ENCODE data around the gene VTI1A. TPM values are rescaled to one million over a fixed set of nuclear protein-coding genes. Genes with fewer than 3 reads are reported as not detected.

Gene VTI1A
- total and polyA plus RNA-seq, 2 of the 4 experiments (the other 2 are of a cell fraction), result 9.7 to 24.9 TPM

DNA sequence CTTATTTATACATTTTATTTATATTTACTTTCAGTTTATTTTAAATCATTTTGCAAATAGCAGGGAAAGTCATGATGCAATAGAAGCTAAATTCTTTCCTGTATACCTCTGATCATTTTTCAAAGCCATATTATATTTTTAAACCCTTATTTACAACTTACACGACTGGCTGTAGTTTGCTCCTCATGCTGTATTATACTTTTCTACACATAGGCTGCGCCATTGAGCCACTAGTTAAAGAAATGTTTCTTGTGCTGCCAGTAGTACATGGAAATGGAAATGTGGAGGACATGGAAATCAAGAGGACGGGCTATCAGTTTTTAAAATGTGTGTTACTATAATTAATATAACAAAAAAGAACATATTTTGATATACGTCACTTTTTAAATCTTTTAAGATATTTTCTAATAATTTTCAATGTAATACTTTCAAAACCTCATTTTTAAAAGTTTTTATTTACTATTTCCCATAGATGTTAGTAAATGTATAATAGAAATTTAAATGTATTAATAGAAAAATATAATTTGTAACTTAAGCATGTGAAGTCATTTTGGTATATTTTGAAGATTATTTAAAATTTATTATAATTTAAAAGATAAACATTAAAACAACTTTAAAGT, 118.5 kb downstream of the VTI1A start:
- POLR2A ChIA-PET (ENCODE audit: unreplicated experiment), result no interaction called here
- CTCF ChIA-PET, result interaction anchor here (0.6 to 0.9 kb wide), 2 partner anchors 187 to 818 kb away, joined by 3 read pairs; no protein-coding TSS in a partner anchor
- no CpG with 5 or more reads among the region's 4 CpGs for WGBS, 2 experiments (ENCODE audit: extremely low coverage in 2 of 2, insufficient read length in 1 of 2)
- Histone ChIP-seq H3K23ac (ENCODE audit: low read depth, low read length) (no peak overlapping the region), H3K9me1 (ENCODE audit: insufficient read depth, low read length) (no peaks in the 10 kb centered on the region), H4K5ac (ENCODE audit: low read depth, low read length) (no peak overlapping the region), H4K8ac (ENCODE audit: low read depth in 2 of 2, low read length in 2 of 2) (no peak overlapping the region), H3K18ac (ENCODE audit: low read depth, low read length) (no peak overlapping the region), H2BK120ac (ENCODE audit: low read depth, low read length) (no peak overlapping the region), H3K9ac (ENCODE audit: low read depth, low read length) (no peak overlapping the region), H3K14ac (replicated peaks; ENCODE audit: low read depth, low read length) (no peak overlapping the region), H3K4me3 (ENCODE audit: insufficient read depth, low read depth, low read length) (no peak overlapping the region), H2BK15ac (ENCODE audit: low read depth, low read length) (no peak overlapping the region), H2AK9ac (replicated peaks; ENCODE audit: low read depth, low read length, poor library complexity) (no peak overlapping the region), H3K27ac (ENCODE audit: insufficient read depth, low read length) (no peak overlapping the region), H2BK5ac (ENCODE audit: low read depth, low read length, poor library complexity, severe bottlenecking) (no peak overlapping the region), H2AFZ (replicated peaks; ENCODE audit: low read length, poor library complexity) (no peak overlapping the region), H3K27me3 (ENCODE audit: control insufficient read depth, insufficient read depth, low read length) (no peaks in the 10 kb centered on the region), H3K79me1 (ENCODE audit: low read depth in 1 of 2, low read length in 2 of 2) (peaks cover 5 to 8% of the 10 kb centered on the region in 2 experiments; a peak in 2 of 4 replicates), H3K4ac (ENCODE audit: low read depth, low read length) (no peak overlapping the region), H4K91ac (ENCODE audit: insufficient read depth, low read depth, low read length) (no peak overlapping the region), H3K4me1 (ENCODE audit: control insufficient read depth, insufficient read depth, low read length) (peaks cover 1% of the 10 kb centered on the region; the same call in 1 of the 2 replicates), H3K56ac (ENCODE audit: extremely low read depth, insufficient read depth, low read length) (no peak overlapping the region), H2AK5ac (ENCODE audit: low read depth, low read length) (no peak overlapping the region), H3K9me3 (ENCODE audit: control insufficient read depth, insufficient read depth, low read length) (no peaks in the 10 kb centered on the region), H3K36me3 (ENCODE audit: control insufficient read depth, insufficient read depth, low read length) (no peaks in the 10 kb centered on the region), H3K4me2 (ENCODE audit: low read depth, low read length) (no peak overlapping the region), H2BK20ac (ENCODE audit: low read depth, low read length) (no peak overlapping the region), H4K20me1 (ENCODE audit: insufficient read depth, low read length) (no peaks in the 10 kb centered on the region)
- intact Hi-C loops (cut with micrococcal nuclease) (loop anchor here (1.0 to 5.0 kb wide), 4 partner anchors 247 to 820 kb away; no protein-coding TSS in a partner anchor), in situ Hi-C loops (cut with MboI; ENCODE audit: low sequenced_read_pairs) (loop anchor here (10.0 to 25.0 kb wide), 2 partner anchors 572 to 819 kb away; no protein-coding TSS in a partner anchor), dilution Hi-C loops (cut with HindIII; ENCODE audit: low sequenced_read_pairs, unreplicated experiment) (no loop called here)
- ATAC-seq (ENCODE audit: low read depth), result peak; percentile 82
- peak; percentile 72 for DNase-seq
- no TSS peak for BruUV-seq (replicated peaks)
- TF ChIP-seq RAD21 (IDR thresholded peaks at IDR 0.05; ENCODE audit: low read length) (peak; percentile 85), MAZ (IDR thresholded peaks at IDR 0.05; ENCODE audit: borderline replicate concordance, low read depth, low read length) (no peak), SMC3 (IDR thresholded peaks at IDR 0.05; ENCODE audit: low read depth, low read length) (peak; percentile 67), BHLHE40 (IDR thresholded peaks at IDR 0.05; ENCODE audit: low read depth, low read length) (no peak), CEBPB (IDR thresholded peaks at IDR 0.05; ENCODE audit: low read depth, low read length) (no peak), CHD1 (IDR thresholded peaks at IDR 0.05; ENCODE audit: low read depth, low read length) (no peak), MXI1 (IDR thresholded peaks at IDR 0.05; ENCODE audit: borderline replicate concordance, low read depth, low read length) (no peak)
- TF ChIP-seq, protein P1, sequence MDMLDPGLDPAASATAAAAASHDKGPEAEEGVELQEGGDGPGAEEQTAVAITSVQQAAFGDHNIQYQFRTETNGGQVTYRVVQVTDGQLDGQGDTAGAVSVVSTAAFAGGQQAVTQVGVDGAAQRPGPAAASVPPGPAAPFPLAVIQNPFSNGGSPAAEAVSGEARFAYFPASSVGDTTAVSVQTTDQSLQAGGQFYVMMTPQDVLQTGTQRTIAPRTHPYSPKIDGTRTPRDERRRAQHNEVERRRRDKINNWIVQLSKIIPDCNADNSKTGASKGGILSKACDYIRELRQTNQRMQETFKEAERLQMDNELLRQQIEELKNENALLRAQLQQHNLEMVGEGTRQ (IDR thresholded peaks at IDR 0.05; ENCODE audit: low read depth, low read length), result no peak
- TF ChIP-seq, protein P2, sequence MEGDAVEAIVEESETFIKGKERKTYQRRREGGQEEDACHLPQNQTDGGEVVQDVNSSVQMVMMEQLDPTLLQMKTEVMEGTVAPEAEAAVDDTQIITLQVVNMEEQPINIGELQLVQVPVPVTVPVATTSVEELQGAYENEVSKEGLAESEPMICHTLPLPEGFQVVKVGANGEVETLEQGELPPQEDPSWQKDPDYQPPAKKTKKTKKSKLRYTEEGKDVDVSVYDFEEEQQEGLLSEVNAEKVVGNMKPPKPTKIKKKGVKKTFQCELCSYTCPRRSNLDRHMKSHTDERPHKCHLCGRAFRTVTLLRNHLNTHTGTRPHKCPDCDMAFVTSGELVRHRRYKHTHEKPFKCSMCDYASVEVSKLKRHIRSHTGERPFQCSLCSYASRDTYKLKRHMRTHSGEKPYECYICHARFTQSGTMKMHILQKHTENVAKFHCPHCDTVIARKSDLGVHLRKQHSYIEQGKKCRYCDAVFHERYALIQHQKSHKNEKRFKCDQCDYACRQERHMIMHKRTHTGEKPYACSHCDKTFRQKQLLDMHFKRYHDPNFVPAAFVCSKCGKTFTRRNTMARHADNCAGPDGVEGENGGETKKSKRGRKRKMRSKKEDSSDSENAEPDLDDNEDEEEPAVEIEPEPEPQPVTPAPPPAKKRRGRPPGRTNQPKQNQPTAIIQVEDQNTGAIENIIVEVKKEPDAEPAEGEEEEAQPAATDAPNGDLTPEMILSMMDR (conservative IDR thresholded peaks at IDR 0.05; ENCODE audit: low read depth, low read length), result peak; percentile 80

Data from IMR-90 (cell line).